IMR-90 (cell line): ENCODE data around the gene ARF1.

Experiments used
- BHLHE40 ChIP-seq: fragments of 150-350 bp; IDR thresholded peaks from 2 replicates; pipeline ENCODE4 v1.6.1; 2016; ENCODE audit warnings: mild to moderate bottlenecking, low read depth, low read length
- CEBPB ChIP-seq: IDR thresholded peaks from 2 replicates; pipeline ENCODE4 v1.6.1; 2012; ENCODE audit warnings: low read depth, low read length, improper control_type of control experiment
- CTCF ChIP-seq: conservative IDR thresholded peaks from 2 replicates; pipeline ENCODE4 v1.5.1; 2012; ENCODE audit warnings: mild to moderate bottlenecking, low read depth, low read length, improper control_type of control experiment
- ELK1 ChIP-seq: fragments of 150-350 bp; IDR thresholded peaks from 2 replicates; pipeline ENCODE4 v1.6.1; 2016; ENCODE audit warnings: low read depth, mild to moderate bottlenecking, low read length, moderate library complexity, borderline replicate concordance
- FOS ChIP-seq: fragments of 150-350 bp; IDR thresholded peaks from 2 replicates; pipeline ENCODE4 v1.6.1; 2016; ENCODE audit warnings: low read depth, low read length
- MAFK ChIP-seq: IDR thresholded peaks from 2 replicates; pipeline ENCODE4 v1.6.1; 2012; ENCODE audit warnings: low read depth, low read length, improper control_type of control experiment
- MAZ ChIP-seq: IDR thresholded peaks from 2 replicates; pipeline ENCODE4 v1.6.1; 2012; ENCODE audit warnings: low read depth, mild to moderate bottlenecking, low read length, improper control_type of control experiment, moderate library complexity, borderline replicate concordance
- MXI1 ChIP-seq: IDR thresholded peaks from 2 replicates; pipeline ENCODE4 v1.6.1; 2012; ENCODE audit warnings: low read depth, mild to moderate bottlenecking, low read length, moderate library complexity, borderline replicate concordance
- POLR2A ChIP-seq: IDR thresholded peaks from 2 replicates; pipeline ENCODE4 v1.6.1; 2012; ENCODE audit warnings: mild to moderate bottlenecking, low read depth, low read length
- RAD21 ChIP-seq: IDR thresholded peaks from 2 replicates; pipeline ENCODE4 v1.6.1; 2012; ENCODE audit warnings: low read length, improper control_type of control experiment
- RCOR1 ChIP-seq: IDR thresholded peaks from 2 replicates; pipeline ENCODE4 v1.6.1; 2012; ENCODE audit warnings: mild to moderate bottlenecking, low read length, improper control_type of control experiment; ENCODE audit not compliant: insufficient replicate concordance
- RFX5 ChIP-seq: IDR thresholded peaks from 2 replicates; pipeline ENCODE4 v1.8.0; 2012; ENCODE audit warnings: low read depth, mild to moderate bottlenecking, low read length, moderate library complexity
- SMC3 ChIP-seq: fragments of 150-350 bp; IDR thresholded peaks from 2 replicates; pipeline ENCODE4 v1.6.1; 2016; ENCODE audit warnings: low read depth, mild to moderate bottlenecking, antibody characterized with exemption, low read length, moderate library complexity
- USF2 ChIP-seq: fragments of 150-350 bp; IDR thresholded peaks from 2 replicates; pipeline ENCODE4 v1.6.1; 2017; ENCODE audit warnings: mild to moderate bottlenecking, antibody characterized with exemption, low read length, low read depth

- TF ChIP-seq CTCF (no peak), ELK1 (no peak), USF2 (no peak), POLR2A (no peak), MXI1 (no peak), SMC3 (no peak), RFX5 (no peak), FOS (no peak), BHLHE40 (no peak), MAFK (no peak), RAD21 (no peak), CEBPB (no peak), RCOR1 (no peak), MAZ (no peak)
Measured at GRCh38 chr1:228041316-228041715, 41.2 kb upstream of the ARF1 start.
